PC-3 (cell line): ENCODE measurements around the gene PRKCE.

Source experiments
- CTCF ChIP-seq: fragments of 300-600 bp; sonication (generic); conservative IDR thresholded peaks from 2 replicates; pipeline ENCODE4 v1.5.1; 2017; ENCODE audit warnings: antibody characterized with exemption, low read depth, mild to moderate bottlenecking, low read length
- EZH2 ChIP-seq: fragments of 300-600 bp; sonication (generic); IDR thresholded peaks from one replicate; pipeline ENCODE4 v1.6.1; 2017; ENCODE audit warnings: antibody characterized with exemption, mild to moderate bottlenecking, low read length; ENCODE audit not compliant: unreplicated experiment

GRCh38 chr2:45833968-45834344, 182.5 kb downstream of the PRKCE start:
- TF ChIP-seq CTCF (no peak), EZH2 (no peak)
